Right lung (tissue), 5 donors: ENCODE measurements around the gene FEM1C. TPM values are rescaled to one million over a fixed set of nuclear protein-coding genes. Genes with fewer than 3 reads are reported as not detected.

Experiments used
- DNase-seq, 2 donors: peaks; one replicate each; pipeline ENCODE4 v3.0.0-alpha.2; 2013
- polyA plus RNA-seq, 5 donors: library from polyadenylated mRNA; unstranded; fragments of 120-200 nt; gene quantifications; one replicate each; pipeline versions ENCODE4 v1.2.1 to v1.2.3, GENCODE V29; 2013; ENCODE audit warnings: inconsistent platforms in 1 of 5, low replicate concordance in 1 of 5; ENCODE audit not compliant: insufficient read length in 5 of 5, insufficient read depth in 1 of 5

The FEM1C gene
- polyA plus RNA-seq, 5 donors = 16.5 to 27.4 (median 25.1) TPM

- no peak for DNase-seq
Measured at GRCh38 chr5:115559524-115559923, 14.9 kb upstream of the FEM1C start.

GRCh38 chr5:115558388-115558956 is 13.9 kb upstream of the FEM1C start:
- no peak for DNase-seq

- no peak for DNase-seq
Measured at GRCh38 chr5:115557667-115558387, 13.3 kb upstream of the FEM1C start.

GRCh38 chr5:115556276-115556675 is 11.7 kb upstream of the FEM1C start:
- DNase-seq = no peak

- no peak for DNase-seq
Measured at GRCh38 chr5:115555084-115555633, 10.6 kb upstream of the FEM1C start.

GRCh38 chr5:115553082-115553481 is 8.5 kb upstream of the FEM1C start:
- no peak for DNase-seq

- DNase-seq = no peak
Measured at GRCh38 chr5:115551415-115551814, 6.8 kb upstream of the FEM1C start.

- DNase-seq = no peak
Measured at GRCh38 chr5:115549154-115549553, 4.6 kb upstream of the FEM1C start.

GRCh38 chr5:115548683-115549082 is 4.1 kb upstream of the FEM1C start:
- no peak for DNase-seq

GRCh38 chr5:115545351-115545882 is 842 bp upstream of the FEM1C start:
- DNase-seq = no peak

- peak in 1 of 2 donors; percentile 64 for DNase-seq
Measured at GRCh38 chr5:115544043-115544435, 536 bp downstream of the FEM1C start.

- DNase-seq = peak in 1 of 2 donors; percentile 51
Measured at GRCh38 chr5:115543365-115544042, 1.1 kb downstream of the FEM1C start.

GRCh38 chr5:115542651-115543364 is 1.8 kb downstream of the FEM1C start:
- DNase-seq = no peak

- no peak for DNase-seq
Measured at GRCh38 chr5:115542086-115542485, 2.5 kb downstream of the FEM1C start.

- no peak for DNase-seq
Measured at GRCh38 chr5:115541611-115542010, 3.0 kb downstream of the FEM1C start.

GRCh38 chr5:115535479-115536035 is 9.0 kb downstream of the FEM1C start:
- DNase-seq = no peak

GRCh38 chr5:115532517-115532916 is 12.1 kb downstream of the FEM1C start:
- DNase-seq = no peak

GRCh38 chr5:115531787-115532367 is 12.7 kb downstream of the FEM1C start:
- no peak for DNase-seq

- DNase-seq = no peak
Measured at GRCh38 chr5:115531380-115531779, 13.2 kb downstream of the FEM1C start.

- DNase-seq = no peak
Measured at GRCh38 chr5:115530426-115530825, 14.1 kb downstream of the FEM1C start.

GRCh38 chr5:115526604-115527003 is 18.0 kb downstream of the FEM1C start:
- no peak for DNase-seq
